Epithelial cell of proximal tubule (primary cell): ENCODE measurements around the gene LSAMP. TPM values are rescaled to one million over a fixed set of nuclear protein-coding genes. Genes with fewer than 3 reads are reported as not detected.

Experiments
- DNase-seq: peaks from one replicate; pipeline ENCODE4 v3.0.0-alpha.2; 2011; ENCODE audit warnings: low read depth
- H3K4me3 ChIP-seq: 2 replicates; pipeline ENCODE4 v1.5.1; 2011; ENCODE audit warnings: low read depth, mild to moderate bottlenecking, low read length
- total RNA-seq: library from RNA; depleted of rRNA; stranded (reverse); fragments of >200 nt; gene quantifications from 2 replicates; pipeline ENCODE4 v1.2.3, GENCODE V29; 2015
- TF ChIP-seq, protein P1 (sequence below): conservative IDR thresholded peaks from 2 replicates; pipeline ENCODE4 v1.5.1; 2012; ENCODE audit warnings: low read depth, mild to moderate bottlenecking, low read length

LSAMP gene
- total RNA-seq, 1 donor from 2014 or later: 5.1 TPM

DNA sequence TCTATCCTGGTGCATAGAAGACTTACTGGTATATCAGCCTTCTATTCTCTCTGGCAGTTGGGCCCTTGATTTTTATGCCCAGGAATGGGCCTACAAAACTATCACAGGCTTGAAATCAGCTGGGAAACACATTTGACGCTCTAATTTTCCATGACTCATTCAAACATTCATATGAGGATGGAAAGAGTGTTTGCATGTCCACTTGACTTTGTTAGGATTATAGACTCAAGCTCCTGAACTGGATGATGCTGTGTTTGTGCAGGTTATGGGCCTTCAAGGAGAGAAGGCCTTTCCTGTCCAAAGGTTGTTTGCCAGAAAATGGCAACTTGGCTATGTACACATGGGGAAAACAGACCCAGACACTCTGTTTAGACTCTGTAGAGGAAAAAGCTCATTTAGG lies 602.1 kb downstream of the LSAMP start:
- TF ChIP-seq, protein P1, sequence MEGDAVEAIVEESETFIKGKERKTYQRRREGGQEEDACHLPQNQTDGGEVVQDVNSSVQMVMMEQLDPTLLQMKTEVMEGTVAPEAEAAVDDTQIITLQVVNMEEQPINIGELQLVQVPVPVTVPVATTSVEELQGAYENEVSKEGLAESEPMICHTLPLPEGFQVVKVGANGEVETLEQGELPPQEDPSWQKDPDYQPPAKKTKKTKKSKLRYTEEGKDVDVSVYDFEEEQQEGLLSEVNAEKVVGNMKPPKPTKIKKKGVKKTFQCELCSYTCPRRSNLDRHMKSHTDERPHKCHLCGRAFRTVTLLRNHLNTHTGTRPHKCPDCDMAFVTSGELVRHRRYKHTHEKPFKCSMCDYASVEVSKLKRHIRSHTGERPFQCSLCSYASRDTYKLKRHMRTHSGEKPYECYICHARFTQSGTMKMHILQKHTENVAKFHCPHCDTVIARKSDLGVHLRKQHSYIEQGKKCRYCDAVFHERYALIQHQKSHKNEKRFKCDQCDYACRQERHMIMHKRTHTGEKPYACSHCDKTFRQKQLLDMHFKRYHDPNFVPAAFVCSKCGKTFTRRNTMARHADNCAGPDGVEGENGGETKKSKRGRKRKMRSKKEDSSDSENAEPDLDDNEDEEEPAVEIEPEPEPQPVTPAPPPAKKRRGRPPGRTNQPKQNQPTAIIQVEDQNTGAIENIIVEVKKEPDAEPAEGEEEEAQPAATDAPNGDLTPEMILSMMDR: no peak
- DNase-seq: no peak
- no peak overlapping the region for H3K4me3 ChIP-seq

DNA sequence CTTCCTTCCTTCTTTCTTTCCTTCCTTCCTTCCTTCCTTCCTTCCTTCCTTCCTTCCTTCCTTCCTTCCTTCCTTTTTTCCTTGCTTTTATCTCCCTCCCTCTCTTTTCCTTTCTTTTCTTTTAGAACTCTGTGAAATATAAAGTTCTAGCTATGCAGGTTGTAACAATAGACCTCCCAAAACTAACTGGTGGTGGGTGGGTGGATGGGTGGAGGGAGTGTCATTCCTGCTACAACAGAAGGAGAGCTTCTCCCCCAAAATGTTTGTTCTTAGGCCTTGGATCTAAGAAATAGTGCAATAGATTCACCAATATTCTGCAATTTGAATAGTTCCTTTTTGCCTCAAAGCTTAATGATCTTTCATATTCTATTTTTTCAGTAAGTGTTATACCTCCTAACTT lies 606.0 kb downstream of the LSAMP start:
- no peak for DNase-seq
- no peak overlapping the region for H3K4me3 ChIP-seq
- TF ChIP-seq, protein P1: no peak

DNA sequence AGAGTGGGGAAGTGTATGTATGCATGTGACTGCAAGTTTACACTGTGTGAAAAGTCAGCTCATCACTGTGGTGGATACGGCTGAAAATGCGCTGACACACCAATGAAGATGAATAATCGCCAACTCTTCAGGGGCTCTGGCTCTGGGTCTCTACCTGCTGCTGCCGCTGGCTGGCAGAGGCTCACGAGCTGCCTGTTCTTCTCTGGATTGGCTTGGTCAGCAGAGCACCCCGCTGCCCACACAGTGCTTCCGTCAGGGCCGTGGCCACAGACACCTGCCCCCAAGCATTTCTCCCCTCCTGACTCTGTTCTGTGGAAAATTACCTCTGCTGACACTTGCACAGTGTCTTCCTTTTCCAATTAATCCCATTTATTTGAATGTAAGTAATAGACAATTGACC lies 606.5 kb downstream of the LSAMP start:
- no peak overlapping the region for H3K4me3 ChIP-seq
- no peak for DNase-seq
- TF ChIP-seq, protein P1: no peak

GRCh38 chr3:115836944-115837343 lies 608.3 kb downstream of the LSAMP start:
- H3K4me3 ChIP-seq: no peak overlapping the region
- no peak for DNase-seq
- TF ChIP-seq, protein P1: peak; percentile 75

DNA sequence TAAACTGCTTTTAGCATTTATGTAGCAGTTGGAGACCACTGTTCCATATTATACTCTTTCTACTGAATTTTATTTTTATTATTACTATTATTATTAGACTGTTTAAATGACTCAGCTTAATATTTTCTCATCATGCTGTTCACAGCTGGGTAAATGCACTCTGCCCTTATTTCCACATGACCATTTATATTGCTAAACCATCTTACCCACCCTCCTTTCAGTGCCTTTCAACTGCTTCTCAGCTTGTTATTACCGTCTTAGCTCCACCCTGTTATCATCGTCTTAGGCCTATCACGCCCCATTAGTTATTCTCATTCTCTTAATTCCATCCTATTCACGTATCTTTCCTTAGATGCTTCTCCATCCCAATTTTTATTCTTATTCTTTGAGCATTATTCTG lies 609.3 kb downstream of the LSAMP start:
- H3K4me3 ChIP-seq: no peak overlapping the region
- TF ChIP-seq, protein P1: no peak
- DNase-seq: no peak

DNA sequence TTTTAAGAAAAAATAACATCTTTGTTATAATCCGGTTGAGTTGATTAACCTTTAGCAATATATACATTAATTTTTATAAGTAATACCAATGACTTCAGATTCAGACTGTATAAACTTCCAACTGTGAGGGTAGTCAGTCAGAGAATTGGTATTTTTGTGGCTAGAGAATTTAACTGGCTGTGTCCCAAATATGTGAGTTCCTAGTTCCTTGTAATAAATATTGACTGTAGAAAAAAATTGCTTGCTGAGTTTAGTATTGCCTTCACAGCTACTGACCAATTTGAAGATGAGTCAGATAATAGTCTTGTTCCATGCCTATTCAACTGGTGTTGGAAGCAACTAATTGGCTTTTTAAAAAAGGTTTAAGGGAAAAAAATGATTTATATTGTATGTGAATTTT lies 611.2 kb downstream of the LSAMP start:
- no peak for DNase-seq

GRCh38 chr3:115833074-115833473 lies 612.2 kb downstream of the LSAMP start:
- H3K4me3 ChIP-seq: no peak overlapping the region
- TF ChIP-seq, protein P1: no peak
- DNase-seq: no peak

More for the DNA sequence above, 611.2 kb downstream of the LSAMP start:
- H3K4me3 ChIP-seq: no peak overlapping the region
- TF ChIP-seq, protein P1: no peak
